ENCODE results near the gene POGZ.

POGZ gene

GRCh38 chr1:151393583-151393982, 65.7 kb downstream of the POGZ start:
- TF ChIP-seq, protein P1, sequence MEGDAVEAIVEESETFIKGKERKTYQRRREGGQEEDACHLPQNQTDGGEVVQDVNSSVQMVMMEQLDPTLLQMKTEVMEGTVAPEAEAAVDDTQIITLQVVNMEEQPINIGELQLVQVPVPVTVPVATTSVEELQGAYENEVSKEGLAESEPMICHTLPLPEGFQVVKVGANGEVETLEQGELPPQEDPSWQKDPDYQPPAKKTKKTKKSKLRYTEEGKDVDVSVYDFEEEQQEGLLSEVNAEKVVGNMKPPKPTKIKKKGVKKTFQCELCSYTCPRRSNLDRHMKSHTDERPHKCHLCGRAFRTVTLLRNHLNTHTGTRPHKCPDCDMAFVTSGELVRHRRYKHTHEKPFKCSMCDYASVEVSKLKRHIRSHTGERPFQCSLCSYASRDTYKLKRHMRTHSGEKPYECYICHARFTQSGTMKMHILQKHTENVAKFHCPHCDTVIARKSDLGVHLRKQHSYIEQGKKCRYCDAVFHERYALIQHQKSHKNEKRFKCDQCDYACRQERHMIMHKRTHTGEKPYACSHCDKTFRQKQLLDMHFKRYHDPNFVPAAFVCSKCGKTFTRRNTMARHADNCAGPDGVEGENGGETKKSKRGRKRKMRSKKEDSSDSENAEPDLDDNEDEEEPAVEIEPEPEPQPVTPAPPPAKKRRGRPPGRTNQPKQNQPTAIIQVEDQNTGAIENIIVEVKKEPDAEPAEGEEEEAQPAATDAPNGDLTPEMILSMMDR (IDR thresholded peaks at IDR 0.05): no peak

GRCh38 chr1:151391079-151391563, 68.2 kb downstream of the POGZ start:
- TF ChIP-seq, protein P1 (IDR thresholded peaks at IDR 0.05): no peak

- TF ChIP-seq, protein P1 (IDR thresholded peaks at IDR 0.05): no peak
Observed at GRCh38 chr1:151386002-151386401, 73.3 kb downstream of the POGZ start.

DNA sequence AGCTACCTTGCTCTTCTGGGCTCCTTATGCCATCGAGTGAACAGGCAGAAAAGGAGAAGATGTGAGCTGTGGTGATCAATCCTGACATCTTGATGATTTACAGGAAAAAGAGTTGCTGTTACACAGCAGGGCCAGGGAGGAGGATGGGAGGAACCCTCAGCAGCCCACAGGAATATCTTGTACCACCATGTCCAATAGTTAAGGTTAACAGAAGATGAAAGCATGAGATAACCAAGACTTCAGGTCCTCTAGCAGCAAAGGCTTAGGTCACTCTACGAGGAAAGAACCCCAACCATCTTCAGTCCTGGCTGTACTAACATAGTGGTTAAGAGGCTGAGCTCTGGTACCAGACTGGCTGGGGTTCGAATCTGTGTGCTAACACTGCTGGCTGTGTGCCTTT, 74.7 kb downstream of the POGZ start:
- TF ChIP-seq, protein P1 (IDR thresholded peaks at IDR 0.05): no peak

DNA sequence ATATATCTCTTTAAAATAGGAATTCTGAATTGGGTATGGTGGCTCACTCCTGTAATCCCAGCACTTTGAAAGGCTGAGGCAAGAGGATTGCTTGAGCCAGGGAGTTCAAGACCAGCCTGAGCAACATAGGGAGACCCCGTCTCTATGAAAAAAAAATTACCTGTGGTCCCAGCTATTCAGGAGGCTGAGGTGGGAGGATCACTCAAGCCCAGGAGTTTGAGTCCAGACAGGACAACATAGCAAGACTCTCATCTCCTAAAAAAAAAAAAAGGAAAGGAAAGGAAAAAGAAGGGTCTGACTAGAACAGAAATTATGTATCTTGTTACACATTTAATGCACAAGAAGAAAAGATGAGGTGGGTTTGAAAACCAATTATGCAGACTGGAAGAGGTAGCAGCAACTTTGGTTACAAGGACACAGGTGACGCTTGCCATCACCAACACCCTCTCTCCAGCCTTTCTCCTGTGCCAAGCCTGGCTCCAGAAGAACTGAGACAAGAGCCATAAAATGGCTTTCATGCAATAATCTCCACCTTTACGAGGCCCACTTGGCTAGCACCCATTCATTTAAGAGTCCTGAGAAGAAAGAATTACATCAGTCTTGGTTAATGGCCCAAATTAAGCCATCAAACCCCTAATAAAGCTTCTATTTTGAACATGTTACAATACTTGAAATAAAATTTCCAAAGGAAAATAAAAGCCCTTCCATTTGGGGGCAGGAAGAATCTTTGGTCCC, 82.0 kb downstream of the POGZ start:
- TF ChIP-seq, protein P1 (IDR thresholded peaks at IDR 0.05): no peak

DNA sequence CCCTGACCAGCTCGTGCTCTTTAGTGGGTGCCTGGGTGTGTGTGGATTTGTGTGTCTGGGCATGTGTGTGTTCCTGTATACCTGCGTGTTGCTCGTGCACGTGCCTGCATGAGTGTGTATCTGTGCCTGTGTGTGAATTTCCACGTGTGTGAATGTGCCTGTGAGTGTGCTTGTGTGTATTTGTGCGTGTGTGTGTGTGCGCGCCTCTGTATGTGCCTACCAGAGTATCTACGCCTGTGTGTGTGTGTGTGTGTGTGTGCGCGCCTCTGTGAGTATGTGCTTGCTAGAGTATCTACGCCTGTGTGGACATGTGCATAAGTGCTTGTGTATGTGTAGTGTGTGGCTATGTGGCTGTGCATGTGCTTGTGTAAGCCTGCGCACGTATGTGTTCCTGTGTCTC, 86.1 kb downstream of the POGZ start:
- TF ChIP-seq, protein P1 (IDR thresholded peaks at IDR 0.05): no peak

GRCh38 chr1:151372058-151372934, 87.0 kb downstream of the POGZ start, which contains the start of gene SELENBP1:
Gene SELENBP1, minus strand, starts transcription at chr1:151372705. Its CDS starts 64 bp downstream, at chr1:151372641.
- TF ChIP-seq, protein P1 (IDR thresholded peaks at IDR 0.05): no peak
